NK-92 (cell line): ENCODE results near the gene FAM193B.
"Not testable (repeated sequence)": the region's sequence is repeated elsewhere in the genome, so short reads cannot be mapped to it uniquely, and the experiment has no call there.

Source experiments
- DNase-seq: peaks from one replicate; lab custom pipeline; 2025; ENCODE audit not compliant: unreplicated experiment; lab: John Stamatoyannopoulos, UW

FAM193B gene

GRCh38 chr5:177578316-177578715 is 24.0 kb upstream of the FAM193B start:
- no peak for DNase-seq

GRCh38 chr5:177576169-177576568 is 21.8 kb upstream of the FAM193B start:
- DNase-seq: no peak

- DNase-seq: no peak
Observed at GRCh38 chr5:177575488-177575887, 21.1 kb upstream of the FAM193B start.

- DNase-seq: no peak
Observed at GRCh38 chr5:177569894-177570293, 15.5 kb upstream of the FAM193B start.

- DNase-seq: no peak
Observed at GRCh38 chr5:177568326-177568725, 14.0 kb upstream of the FAM193B start.

GRCh38 chr5:177565046-177565445 is 10.7 kb upstream of the FAM193B start:
- DNase-seq: no peak

- not testable (repeated sequence) for DNase-seq
Observed at GRCh38 chr5:177559446-177559941, 5.1 kb upstream of the FAM193B start.

GRCh38 chr5:177557796-177558195 is 3.4 kb upstream of the FAM193B start:
- no peak for DNase-seq

GRCh38 chr5:177557041-177557647 is 2.8 kb upstream of the FAM193B start:
- no peak for DNase-seq

GRCh38 chr5:177555665-177556064 is 1.3 kb upstream of the FAM193B start:
- DNase-seq: no peak

- no peak for DNase-seq
Observed at GRCh38 chr5:177555228-177555627, 865 bp upstream of the FAM193B start.

- DNase-seq: no peak
Observed at GRCh38 chr5:177553671-177554429, 513 bp downstream of the FAM193B start.

- DNase-seq: no peak
Observed at GRCh38 chr5:177552839-177553455, 1.4 kb downstream of the FAM193B start.

- DNase-seq: no peak
Observed at GRCh38 chr5:177550122-177550521, 4.2 kb downstream of the FAM193B start.

- no peak for DNase-seq
Observed at GRCh38 chr5:177548495-177548894, 5.9 kb downstream of the FAM193B start.

GRCh38 chr5:177547736-177548135 is 6.6 kb downstream of the FAM193B start:
- DNase-seq: no peak

GRCh38 chr5:177546258-177546741 is 8.1 kb downstream of the FAM193B start:
- DNase-seq: no peak

GRCh38 chr5:177545487-177546257 is 8.7 kb downstream of the FAM193B start:
- DNase-seq: no peak

GRCh38 chr5:177542816-177543465 is 11.4 kb downstream of the FAM193B start:
- no peak for DNase-seq

GRCh38 chr5:177540438-177540837 is 13.9 kb downstream of the FAM193B start:
- no peak for DNase-seq

- no peak for DNase-seq
Observed at GRCh38 chr5:177539411-177539810, 15.0 kb downstream of the FAM193B start.
